DND-41 (cell line): Measurements from ENCODE around the gene GTPBP6.

Experiments
- CTCF ChIP-seq: IDR thresholded peaks from 2 replicates; pipeline ENCODE4 v1.5.1; 2012; ENCODE audit warnings: borderline replicate concordance, low read length, moderate library complexity, mild to moderate bottlenecking; ENCODE audit not compliant: poor library complexity, severe bottlenecking; ENCODE audit errors: extremely low read depth
- EZH2 ChIP-seq: IDR thresholded peaks from 3 replicates; pipeline ENCODE4 v1.6.1; 2012; ENCODE audit warnings: borderline replicate concordance, low read depth, mild to moderate bottlenecking, moderate library complexity, low read length, inconsistent platforms; ENCODE audit not compliant: severe bottlenecking

GRCh38 chrX:300334-300733 is 18.3 kb downstream of the GTPBP6 start:
- no peak for TF ChIP-seq EZH2
- TF ChIP-seq CTCF, result no peak
